Neural progenitor cell (in vitro differentiated cells): ENCODE data around the gene CLDN8. TPM values are rescaled to one million over a fixed set of nuclear protein-coding genes. Genes with fewer than 3 reads are reported as not detected.

Experiments used
- DNase-seq: peaks from one replicate; pipeline ENCODE4 v3.0.0-alpha.2; 2016; ENCODE audit warnings: low spot score
- H2AFZ ChIP-seq: fragments of 200-600 bp; sonication (generic); replicated peaks from 2 replicates; pipeline ENCODE4 v1.6.1; 2016; ENCODE audit warnings: antibody characterized with exemption
- H3F3A ChIP-seq: fragments of 200-600 bp; sonication (generic); 2 replicates; pipeline ENCODE4 v1.6.1; 2016; ENCODE audit warnings: antibody characterized with exemption, low read depth
- H3K27ac ChIP-seq: fragments of 200-600 bp; sonication (generic); 2 replicates; pipeline ENCODE4 v1.5.1; 2016; ENCODE audit warnings: mild to moderate bottlenecking
- H3K27me3 ChIP-seq: fragments of 200-600 bp; sonication (generic); 2 replicates; pipeline ENCODE4 v1.6.1; 2016; ENCODE audit warnings: mild to moderate bottlenecking, moderate library complexity
- H3K36me3 ChIP-seq: fragments of 200-600 bp; sonication (generic); 2 replicates; pipeline ENCODE4 v1.5.1; 2016
- H3K4me1 ChIP-seq: fragments of 200-600 bp; sonication (generic); 2 replicates; pipeline ENCODE4 v1.6.1; 2016; ENCODE audit warnings: mixed run types
- H3K4me2 ChIP-seq: fragments of 200-600 bp; sonication (generic); 2 replicates; pipeline ENCODE4 v1.6.1; 2016
- H3K4me3 ChIP-seq: fragments of 200-600 bp; sonication (generic); 2 replicates; pipeline ENCODE4 v1.5.1; 2016
- H3K79me2 ChIP-seq: fragments of 200-600 bp; sonication (generic); 2 replicates; pipeline ENCODE4 v1.6.1; 2016; ENCODE audit warnings: low read depth
- H3K9ac ChIP-seq: fragments of 200-600 bp; sonication (generic); 2 replicates; pipeline ENCODE4 v1.6.1; 2016
- H3K9me3 ChIP-seq: fragments of 200-600 bp; sonication (generic); 2 replicates; pipeline ENCODE4 v1.5.1; 2016; ENCODE audit warnings: low read depth
- H4K20me1 ChIP-seq: fragments of 200-600 bp; sonication (generic); 2 replicates; pipeline ENCODE4 v1.6.1; 2016; ENCODE audit warnings: low read depth
- H3K27ac Mint-ChIP-seq: 3 replicates; pipeline ENCODE4 v1.8.0; 2021; ENCODE audit warnings: mixed read lengths
- H3K27me3 Mint-ChIP-seq: 2 replicates; pipeline ENCODE4 v1.8.0; 2022; ENCODE audit warnings: low read depth, mild to moderate bottlenecking, inconsistent platforms, moderate library complexity, mixed read lengths; ENCODE audit not compliant: insufficient read depth
- H3K36me3 Mint-ChIP-seq: 3 replicates; pipeline ENCODE4 v1.8.0; 2021; ENCODE audit warnings: mixed read lengths
- H3K4me1 Mint-ChIP-seq: 3 replicates; pipeline ENCODE4 v1.8.0; 2021; ENCODE audit warnings: mixed read lengths
- H3K4me3 Mint-ChIP-seq: 3 replicates; pipeline ENCODE4 v1.8.0; 2021; ENCODE audit warnings: mild to moderate bottlenecking, moderate library complexity, mixed read lengths
- H3K9me3 Mint-ChIP-seq: 3 replicates; pipeline ENCODE4 v1.8.0; 2020; ENCODE audit warnings: mixed read lengths
- CTCF ChIP-seq: fragments of 200-600 bp; sonication (generic); IDR thresholded peaks from 2 replicates; pipeline ENCODE4 v1.5.1; 2017; ENCODE audit warnings: antibody characterized with exemption, mild to moderate bottlenecking
- EZH2 ChIP-seq: fragments of 200-600 bp; sonication (generic); IDR thresholded peaks from 2 replicates; pipeline ENCODE4 v1.6.1; 2017; ENCODE audit warnings: antibody characterized with exemption, mild to moderate bottlenecking, moderate library complexity
- EZH2phosphoT487 ChIP-seq: fragments of 200-600 bp; sonication (generic); IDR thresholded peaks from 2 replicates; pipeline ENCODE4 v1.6.1; 2017; ENCODE audit warnings: antibody characterized with exemption
- total RNA-seq: library from RNA; depleted of rRNA; stranded (reverse); fragments of >200 nt; gene quantifications from 2 replicates; pipeline ENCODE4 v1.2.3, GENCODE V29; 2015; ENCODE audit warnings: low replicate concordance

The CLDN8 gene
- total RNA-seq, 1 donor from 2014 or later, result not detected

DNA sequence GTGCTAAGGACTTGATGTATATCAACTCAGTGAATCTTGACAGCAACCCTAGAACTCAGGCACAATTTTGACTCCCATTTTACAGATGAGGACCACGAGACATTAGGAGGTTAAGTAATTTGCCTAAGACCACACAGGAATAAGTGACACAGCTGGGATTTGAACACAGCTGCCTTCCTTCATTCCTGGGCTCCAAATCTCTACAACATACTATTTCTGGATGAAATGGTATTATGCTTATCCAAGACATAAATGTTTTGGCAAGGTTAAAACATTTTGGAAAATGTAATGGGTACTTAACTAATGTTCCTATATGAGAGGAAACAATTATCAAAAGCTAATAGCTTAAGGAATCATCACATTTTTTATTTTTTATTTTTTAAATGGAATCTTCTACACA, 4.8 kb downstream of the CLDN8 start:
- Histone ChIP-seq H3K9me3 (no peaks in the 10 kb centered on the region), H3K4me2 (no peak overlapping the region), H4K20me1 (no peaks in the 10 kb centered on the region), H3K9ac (no peak overlapping the region), H3K36me3 (no peaks in the 10 kb centered on the region), H3K79me2 (no peaks in the 10 kb centered on the region), H3K27ac (no peak overlapping the region), H3K4me1 (peaks cover 5% of the 10 kb centered on the region), H2AFZ (no peak overlapping the region), H3K27me3 (no peaks in the 10 kb centered on the region), H3K4me3 (no peak overlapping the region), H3F3A (no peaks in the 10 kb centered on the region)
- TF ChIP-seq EZH2phosphoT487 (no peak), EZH2 (no peak), CTCF (no peak)
- peaks cover 9% of the 10 kb centered on the region for H3K4me1 Mint-ChIP-seq
- DNase-seq, result no peak
- no peak overlapping the region for H3K27ac Mint-ChIP-seq
- no peaks in the 10 kb centered on the region for H3K36me3 Mint-ChIP-seq
- H3K27me3 Mint-ChIP-seq, result peaks cover 2% of the 10 kb centered on the region
- no peak overlapping the region for H3K4me3 Mint-ChIP-seq
- H3K9me3 Mint-ChIP-seq, result peaks cover 3% of the 10 kb centered on the region

DNA sequence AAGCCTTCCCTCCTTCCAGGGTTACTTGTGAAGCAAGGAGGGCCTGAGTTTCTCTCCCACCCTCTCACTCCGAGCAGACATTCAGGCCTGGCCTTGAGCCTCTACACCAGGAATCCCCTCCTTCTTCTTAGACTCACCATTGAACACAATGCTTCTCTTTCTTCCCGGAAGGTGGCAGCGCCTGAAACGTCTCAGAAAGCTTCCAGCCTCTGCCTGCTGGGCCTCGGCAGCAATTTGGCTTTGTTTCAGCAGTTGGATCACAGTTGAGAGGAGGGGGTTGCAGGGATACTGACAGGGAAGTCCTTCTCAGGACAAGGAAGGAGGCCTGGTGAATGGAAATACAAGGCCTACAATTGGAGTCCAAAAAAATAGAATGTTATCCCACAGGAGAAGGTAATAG, 6.3 kb downstream of the CLDN8 start:
- no peaks in the 10 kb centered on the region for H3K36me3 Mint-ChIP-seq
- H3K9ac ChIP-seq, result no peak overlapping the region
- peaks cover 5% of the 10 kb centered on the region for H3K4me1 ChIP-seq
- H3K9me3 ChIP-seq, result no peaks in the 10 kb centered on the region
- no peaks in the 10 kb centered on the region for H3F3A ChIP-seq
- H3K4me3 ChIP-seq, result no peak overlapping the region
- peaks cover 2% of the 10 kb centered on the region for H3K27me3 Mint-ChIP-seq
- peaks cover 9% of the 10 kb centered on the region for H3K4me1 Mint-ChIP-seq
- TF ChIP-seq EZH2 (no peak), CTCF (peak; percentile 25)
- no peaks in the 10 kb centered on the region for H3K36me3 ChIP-seq
- peak overlapping the region; percentile 68 for H2AFZ ChIP-seq
- peak; percentile 53 for DNase-seq
- peak overlapping the region; percentile 27 for H3K27ac Mint-ChIP-seq
- no peaks in the 10 kb centered on the region for H3K79me2 ChIP-seq
- no peak overlapping the region for H3K4me3 Mint-ChIP-seq
- H3K27me3 ChIP-seq, result no peaks in the 10 kb centered on the region
- H3K27ac ChIP-seq, result no peak overlapping the region
- peaks cover 3% of the 10 kb centered on the region for H3K9me3 Mint-ChIP-seq
- H3K4me2 ChIP-seq, result no peak overlapping the region
- no peaks in the 10 kb centered on the region for H4K20me1 ChIP-seq

GRCh38 chr21:30207252-30207579, 8.7 kb downstream of the CLDN8 start:
- Histone ChIP-seq H2AFZ (peak overlapping the region; percentile 37), H4K20me1 (no peaks in the 10 kb centered on the region), H3K27ac (no peak overlapping the region), H3K4me2 (no peak overlapping the region), H3F3A (no peaks in the 10 kb centered on the region), H3K79me2 (no peaks in the 10 kb centered on the region), H3K9me3 (no peaks in the 10 kb centered on the region), H3K4me1 (peaks cover 5% of the 10 kb centered on the region), H3K36me3 (no peaks in the 10 kb centered on the region), H3K4me3 (no peak overlapping the region), H3K27me3 (no peaks in the 10 kb centered on the region), H3K9ac (no peak overlapping the region)
- TF ChIP-seq CTCF (no peak), EZH2phosphoT487 (no peak), EZH2 (no peak)
- peaks cover 3% of the 10 kb centered on the region for H3K9me3 Mint-ChIP-seq
- H3K36me3 Mint-ChIP-seq, result no peaks in the 10 kb centered on the region
- peaks cover 9% of the 10 kb centered on the region for H3K4me1 Mint-ChIP-seq
- DNase-seq, result no peak
- no peak overlapping the region for H3K27ac Mint-ChIP-seq
- H3K27me3 Mint-ChIP-seq, result peaks cover 2% of the 10 kb centered on the region
- H3K4me3 Mint-ChIP-seq, result no peak overlapping the region
